Activated CD4-positive, alpha-beta T cell treated with anti-CD3 and anti-CD28 coated beads, Interleukin-2, amount 50 U/mL, for 16 hours (primary cell): ENCODE data around the gene MAP3K1.
"Not testable (repeated sequence)": the region's sequence is repeated elsewhere in the genome, so short reads cannot be mapped to it uniquely, and the experiment has no call there.

Experiments
- DNase-seq: peaks from one replicate; pipeline ENCODE4 v3.0.0-alpha.2; 2020

Gene MAP3K1

GRCh38 chr5:56814963-56815657 lies at the start of gene MAP3K1:
Gene MAP3K1, plus strand, starts transcription at chr5:56815549. Its CDS starts 25 bp downstream, at chr5:56815574.
- DNase-seq = peak; percentile 76

- no peak for DNase-seq
These were observed 48.4 kb upstream of the MAP3K1 start for GRCh38 chr5:56766926-56767325.

- DNase-seq = no peak
These were observed 45.3 kb upstream of the MAP3K1 start for GRCh38 chr5:56769875-56770604.

GRCh38 chr5:56772767-56773166 lies 42.6 kb upstream of the MAP3K1 start:
- no peak for DNase-seq

GRCh38 chr5:56774957-56775356 lies 40.4 kb upstream of the MAP3K1 start:
- no peak for DNase-seq

GRCh38 chr5:56776212-56776846 lies 39.0 kb upstream of the MAP3K1 start:
- DNase-seq = not testable (repeated sequence)

- DNase-seq = no peak
These were observed 32.1 kb upstream of the MAP3K1 start for GRCh38 chr5:56783261-56783660.

- no peak for DNase-seq
These were observed 29.0 kb upstream of the MAP3K1 start for GRCh38 chr5:56786346-56786745.

GRCh38 chr5:56791396-56791795 lies 24.0 kb upstream of the MAP3K1 start:
- DNase-seq = peak; percentile 70

- DNase-seq = no peak
These were observed 16.8 kb upstream of the MAP3K1 start for GRCh38 chr5:56798521-56798920.

GRCh38 chr5:56800186-56800585 lies 15.2 kb upstream of the MAP3K1 start:
- DNase-seq = no peak

- no peak for DNase-seq
These were observed 14.1 kb upstream of the MAP3K1 start for GRCh38 chr5:56801256-56801655.

- DNase-seq = no peak
These were observed 13.1 kb upstream of the MAP3K1 start for GRCh38 chr5:56802205-56802604.

- no peak for DNase-seq
These were observed 12.3 kb upstream of the MAP3K1 start for GRCh38 chr5:56803025-56803424.

- DNase-seq = no peak
These were observed 11.5 kb upstream of the MAP3K1 start for GRCh38 chr5:56803894-56804293.

GRCh38 chr5:56807679-56808078 lies 7.7 kb upstream of the MAP3K1 start:
- DNase-seq = no peak

- no peak for DNase-seq
These were observed 7.1 kb upstream of the MAP3K1 start for GRCh38 chr5:56808211-56808610.

- DNase-seq = no peak
These were observed 4.5 kb upstream of the MAP3K1 start for GRCh38 chr5:56810826-56811225.

- no peak for DNase-seq
These were observed 3.2 kb upstream of the MAP3K1 start for GRCh38 chr5:56812110-56812509.

- no peak for DNase-seq
These were observed 2.0 kb upstream of the MAP3K1 start for GRCh38 chr5:56813302-56813701.

- DNase-seq = no peak
These were observed 887 bp upstream of the MAP3K1 start for GRCh38 chr5:56814361-56814962.

GRCh38 chr5:56815658-56816545 lies 553 bp downstream of the MAP3K1 start:
- no peak for DNase-seq
